22Rv1 (cell line): Measurements from ENCODE around the gene KIF1A.
"Not testable (repeated sequence)": the region's sequence is repeated elsewhere in the genome, so short reads cannot be mapped to it uniquely, and the experiment has no call there.

Experiments used
- H3K27ac ChIP-seq: fragments of 450-650 bp; 2 replicates; pipeline ENCODE4 v1.5.1; 2017
- ZFX ChIP-seq: fragments of 450-650 bp; IDR thresholded peaks from 2 replicates; pipeline ENCODE4 v1.6.1; 2017; ENCODE audit warnings: antibody characterized with exemption, borderline replicate concordance
- TF ChIP-seq, protein P1 (sequence below): fragments of 450-650 bp; IDR thresholded peaks from 2 replicates; pipeline ENCODE4 v1.5.1; 2017; ENCODE audit warnings: mild to moderate bottlenecking

The KIF1A gene

DNA sequence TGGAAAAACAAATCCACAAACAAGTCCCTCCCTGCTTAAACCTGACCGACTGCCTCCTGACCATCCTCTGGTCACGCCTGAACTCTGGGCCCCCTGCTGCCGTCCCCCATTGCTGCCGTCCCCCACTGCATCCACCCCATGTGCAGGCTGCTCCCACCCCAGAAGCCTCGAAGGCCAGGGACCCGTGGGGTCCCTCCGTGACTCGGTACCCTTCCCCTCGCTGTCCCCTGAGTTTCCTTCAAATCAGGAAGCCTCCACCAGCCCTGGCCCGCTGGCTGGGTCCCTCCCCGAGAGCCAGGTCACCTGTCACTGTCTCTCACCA lies 30.7 kb upstream of the KIF1A start:
- no peak overlapping the region for H3K27ac ChIP-seq
- TF ChIP-seq, protein P1, sequence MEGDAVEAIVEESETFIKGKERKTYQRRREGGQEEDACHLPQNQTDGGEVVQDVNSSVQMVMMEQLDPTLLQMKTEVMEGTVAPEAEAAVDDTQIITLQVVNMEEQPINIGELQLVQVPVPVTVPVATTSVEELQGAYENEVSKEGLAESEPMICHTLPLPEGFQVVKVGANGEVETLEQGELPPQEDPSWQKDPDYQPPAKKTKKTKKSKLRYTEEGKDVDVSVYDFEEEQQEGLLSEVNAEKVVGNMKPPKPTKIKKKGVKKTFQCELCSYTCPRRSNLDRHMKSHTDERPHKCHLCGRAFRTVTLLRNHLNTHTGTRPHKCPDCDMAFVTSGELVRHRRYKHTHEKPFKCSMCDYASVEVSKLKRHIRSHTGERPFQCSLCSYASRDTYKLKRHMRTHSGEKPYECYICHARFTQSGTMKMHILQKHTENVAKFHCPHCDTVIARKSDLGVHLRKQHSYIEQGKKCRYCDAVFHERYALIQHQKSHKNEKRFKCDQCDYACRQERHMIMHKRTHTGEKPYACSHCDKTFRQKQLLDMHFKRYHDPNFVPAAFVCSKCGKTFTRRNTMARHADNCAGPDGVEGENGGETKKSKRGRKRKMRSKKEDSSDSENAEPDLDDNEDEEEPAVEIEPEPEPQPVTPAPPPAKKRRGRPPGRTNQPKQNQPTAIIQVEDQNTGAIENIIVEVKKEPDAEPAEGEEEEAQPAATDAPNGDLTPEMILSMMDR: no peak

DNA sequence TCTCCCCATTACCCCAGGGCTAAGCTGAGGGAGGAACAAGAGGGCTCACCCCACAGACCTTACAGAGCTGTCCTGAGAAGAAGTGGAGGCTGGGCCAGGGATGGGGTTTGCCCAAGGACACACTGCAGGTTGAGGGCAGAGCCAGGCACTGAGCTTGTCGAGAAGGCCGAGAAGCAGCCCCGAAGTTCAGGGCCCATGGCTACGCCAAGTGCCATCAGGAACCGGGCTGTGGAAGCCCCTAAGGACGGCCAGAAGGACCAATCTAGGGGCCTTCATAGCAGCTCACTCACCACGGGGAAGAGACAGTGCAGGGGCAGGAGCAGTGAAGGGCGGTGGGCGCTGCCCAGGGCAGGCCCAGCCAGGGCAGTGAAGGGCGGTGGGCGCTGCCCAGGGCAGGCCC lies 30.0 kb upstream of the KIF1A start:
- no peak overlapping the region for H3K27ac ChIP-seq
- TF ChIP-seq, protein P1: no peak
- no peak for TF ChIP-seq ZFX

DNA sequence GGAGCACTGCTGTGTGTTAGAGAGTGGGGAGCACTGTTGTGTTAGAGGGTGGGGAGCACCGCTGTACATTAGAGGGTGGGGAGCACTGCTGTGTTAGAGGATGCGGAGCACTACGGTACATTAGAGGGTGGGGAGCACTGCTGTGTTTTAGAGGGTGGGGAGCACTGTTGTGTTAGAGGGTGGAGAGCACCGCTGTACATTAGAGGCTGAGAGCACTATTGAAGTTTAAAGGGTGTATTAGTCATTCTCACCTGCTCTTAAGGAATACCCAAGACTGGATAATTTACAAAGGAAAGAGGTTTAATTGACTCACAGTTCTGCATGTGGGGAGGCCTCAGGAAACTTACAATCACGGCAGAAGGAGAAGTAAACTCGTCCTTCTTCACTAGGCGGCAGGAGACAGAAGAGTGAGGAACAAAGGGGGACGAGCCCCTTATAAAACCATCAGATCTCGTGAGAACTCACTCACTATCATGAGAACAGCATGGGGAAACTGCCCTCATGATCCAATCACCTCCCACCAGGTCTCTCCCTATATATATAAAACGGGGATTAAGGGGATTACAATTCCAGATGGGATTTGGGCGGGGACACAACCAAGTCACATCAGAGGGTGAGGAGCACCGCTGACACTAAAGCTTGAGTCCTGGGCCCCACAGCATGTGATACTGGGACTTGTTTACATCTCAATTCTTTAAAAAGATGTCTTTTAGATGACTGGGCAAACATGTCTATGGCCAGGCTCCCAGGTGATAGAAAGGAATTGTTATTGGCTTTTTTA lies 29.1 kb upstream of the KIF1A start:
- no peak overlapping the region for H3K27ac ChIP-seq
- TF ChIP-seq, protein P1: no peak
- no peak for TF ChIP-seq ZFX

DNA sequence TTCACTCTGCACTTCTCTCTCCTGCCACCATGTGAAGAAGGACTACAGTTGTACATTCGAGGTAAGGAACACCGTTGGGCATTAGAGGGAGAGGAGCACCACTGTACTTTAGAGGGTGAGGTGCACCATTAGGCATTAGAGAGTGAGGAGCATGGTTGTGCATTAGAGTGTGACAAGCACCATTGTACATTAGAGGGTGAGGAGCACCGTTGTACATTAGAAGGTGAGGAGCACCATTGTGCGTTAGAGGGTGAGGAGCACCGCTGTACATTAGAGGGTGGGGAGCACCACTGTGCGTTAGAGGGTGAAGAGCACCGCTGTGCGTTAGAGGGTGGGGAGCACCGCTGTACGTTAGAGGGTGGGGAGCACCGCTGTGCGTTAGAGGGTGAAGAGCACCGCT lies 27.8 kb upstream of the KIF1A start:
- no peak for TF ChIP-seq ZFX
- TF ChIP-seq, protein P1: no peak
- H3K27ac ChIP-seq: no peak overlapping the region

DNA sequence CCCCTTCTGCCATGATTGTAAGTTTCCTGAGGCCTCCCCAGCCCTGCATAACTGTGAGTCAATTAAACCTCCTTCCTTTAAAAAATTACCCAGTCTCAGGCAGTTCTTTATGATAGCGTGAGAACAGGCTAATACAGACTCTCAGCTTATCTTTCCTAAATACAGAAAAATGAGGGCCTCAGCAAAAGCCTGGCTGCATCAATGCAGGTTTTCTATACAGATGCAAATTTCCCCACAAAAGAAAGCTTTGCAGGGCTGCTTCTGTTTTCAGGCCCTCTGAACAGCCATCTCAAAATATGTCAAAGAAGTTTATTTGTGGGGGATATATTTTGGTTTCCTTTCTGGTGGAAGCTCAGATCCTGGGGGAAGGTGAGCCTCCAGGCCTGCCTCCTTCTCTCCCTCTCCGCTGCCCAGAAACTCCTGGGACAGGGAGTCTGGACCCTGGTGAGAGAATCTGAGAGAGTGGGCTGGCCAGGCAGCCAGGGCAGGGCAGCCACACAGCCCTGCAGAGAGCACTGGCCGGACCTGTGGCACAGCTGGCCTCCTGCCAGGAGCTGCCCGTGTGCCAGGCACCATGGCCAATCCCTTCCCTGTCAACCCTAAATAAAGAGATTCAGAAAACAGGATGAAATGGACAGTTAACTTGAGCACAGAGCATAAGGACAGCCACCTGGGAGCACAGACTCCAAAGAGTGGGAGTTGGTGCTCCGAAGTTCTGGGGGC lies 27.0 kb upstream of the KIF1A start:
- H3K27ac ChIP-seq: no peak overlapping the region
- TF ChIP-seq, protein P1: no peak
- TF ChIP-seq ZFX: no peak

DNA sequence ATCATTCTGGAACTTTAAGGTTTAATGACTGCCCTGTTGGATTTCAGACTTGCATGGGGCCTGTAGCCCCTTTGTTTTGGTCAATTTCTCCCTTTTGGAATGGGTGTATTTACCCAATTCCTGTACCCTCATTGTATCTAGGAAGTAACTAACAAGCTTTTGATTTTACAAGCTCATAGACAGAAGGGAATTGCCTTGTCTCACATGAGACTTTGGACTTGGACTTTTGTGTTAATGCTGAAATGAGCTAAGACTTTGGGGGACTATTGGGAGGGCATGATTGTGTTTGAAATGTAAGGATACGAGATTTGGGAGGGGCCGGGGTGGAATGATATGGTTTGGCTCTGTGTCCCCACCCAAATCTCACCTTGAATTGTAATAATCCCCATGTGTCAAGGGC lies 26.3 kb upstream of the KIF1A start:
- not testable (repeated sequence) for H3K27ac ChIP-seq

DNA sequence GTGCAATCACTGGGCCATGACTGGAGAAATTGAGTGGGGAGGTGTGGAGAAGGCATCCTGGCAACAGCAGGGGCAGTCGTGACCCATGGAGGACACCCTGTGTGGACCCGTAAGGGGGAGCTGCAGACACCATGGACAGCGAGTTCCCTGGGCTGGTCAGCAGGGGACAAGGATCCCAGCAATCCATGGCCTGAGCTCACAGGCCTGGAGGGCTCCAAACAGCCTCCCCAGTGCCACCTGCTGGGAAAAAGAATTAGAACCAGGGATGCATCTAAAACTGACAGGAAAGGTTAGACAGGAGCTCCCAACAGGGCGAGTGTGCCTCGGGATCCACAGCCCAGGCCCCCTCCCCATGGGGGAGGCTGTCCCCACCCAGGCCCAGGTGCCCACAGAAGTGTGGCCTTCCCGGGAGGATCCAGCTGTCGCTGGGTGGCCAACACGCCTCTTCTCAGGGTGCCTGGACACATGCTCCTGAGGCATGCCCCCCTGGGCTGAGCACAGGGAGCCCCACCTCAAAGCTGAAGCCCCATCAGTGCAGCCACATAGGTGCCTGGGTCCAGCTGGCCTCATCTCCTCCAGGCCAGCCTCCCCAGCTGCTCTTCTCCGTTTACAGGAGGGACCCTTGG lies 20.5 kb upstream of the KIF1A start:
- TF ChIP-seq, protein P1: peak; percentile 80
- no peak for TF ChIP-seq ZFX

More for the DNA sequence above, 20.5 kb upstream of the KIF1A start:
- no peak overlapping the region for H3K27ac ChIP-seq
